CD4-positive, alpha-beta T cell (primary cell): ENCODE measurements around the gene DYNC2LI1. TPM values are rescaled to one million over a fixed set of nuclear protein-coding genes. Genes with fewer than 3 reads are reported as not detected.

ENCODE experiments used
- ATAC-seq: fragments of 200-7000 bp; cut with Tn5 transposase; one replicate; pipeline ENCODE4 v1.10.0; 2022; ENCODE audit warnings: mild to moderate bottlenecking; ENCODE audit not compliant: poor library complexity
- CTCF ChIA-PET: fragments of 350-600 bp; sonication (Branson Sonifier 250); formaldehyde crosslinking; loops from one replicate; lab custom pipeline; 2021; ENCODE audit warnings: antibody characterized with exemption, inconsistent platforms; lab: Charles Lee
- POLR2A ChIA-PET: fragments of 350-600 bp; sonication (Branson Sonifier 250); formaldehyde crosslinking; loops from one replicate; lab custom pipeline; 2021; ENCODE audit warnings: antibody characterized with exemption, inconsistent platforms; lab: Charles Lee
- DNase-seq, 14 experiments: peaks; one replicate each; pipeline ENCODE4 v3.0.0-alpha.2; 2013 to 2020; ENCODE audit warnings: mixed read lengths in 2 of 14
- H3K27ac ChIP-seq, 2 donors: one replicate each; pipeline versions ENCODE4 v1.5.1 to v1.7.0; 2013; ENCODE audit warnings: low read length in 2 of 2, low read depth in 1 of 2, mild to moderate bottlenecking in 1 of 2
- H3K27me3 ChIP-seq, 2 experiments: 1 replicate in 1 of 2; 2 replicates in 1 of 2; pipeline versions ENCODE4 v1.6.1 to v1.7.0; 2013; ENCODE audit warnings: low read length in 2 of 2, control low read depth in 1 of 2, mild to moderate bottlenecking in 1 of 2, moderate library complexity in 1 of 2; ENCODE audit not compliant: insufficient read depth in 2 of 2, control insufficient read depth in 1 of 2
- H3K36me3 ChIP-seq: one replicate; pipeline ENCODE4 v1.6.1; 2013; ENCODE audit warnings: low read length, control low read depth; ENCODE audit not compliant: insufficient read depth
- H3K4me1 ChIP-seq: one replicate; pipeline ENCODE4 v1.6.1; 2013; ENCODE audit warnings: low read length, control low read depth; ENCODE audit not compliant: insufficient read depth
- H3K4me3 ChIP-seq: one replicate; pipeline ENCODE4 v1.5.1; 2013; ENCODE audit warnings: mild to moderate bottlenecking, low read length, moderate library complexity
- H3K9me3 ChIP-seq, 2 experiments: 1 replicate in 1 of 2; 2 replicates in 1 of 2; pipeline versions ENCODE4 v1.6.1 to v1.7.0; 2013; ENCODE audit warnings: low read length in 2 of 2, mild to moderate bottlenecking in 2 of 2, control low read depth in 1 of 2, moderate library complexity in 1 of 2; ENCODE audit not compliant: control insufficient read depth in 1 of 2, insufficient read depth in 1 of 2
- H3K27ac Mint-ChIP-seq: one replicate; pipeline ENCODE4 v1.8.0; 2020; ENCODE audit warnings: mixed read lengths
- H3K27me3 Mint-ChIP-seq: one replicate; pipeline ENCODE4 v1.8.0; 2021; ENCODE audit warnings: mixed read lengths
- H3K36me3 Mint-ChIP-seq: one replicate; pipeline ENCODE4 v1.8.0; 2021; ENCODE audit warnings: low read depth, mixed read lengths
- H3K4me1 Mint-ChIP-seq: one replicate; pipeline ENCODE4 v1.8.0; 2021; ENCODE audit warnings: low read depth, mixed read lengths
- H3K4me3 Mint-ChIP-seq: one replicate; pipeline ENCODE4 v1.8.0; 2020; ENCODE audit warnings: mild to moderate bottlenecking, mixed read lengths
- H3K9me3 Mint-ChIP-seq: one replicate; pipeline ENCODE4 v1.8.0; 2020; ENCODE audit warnings: mixed read lengths
- CTCF ChIP-seq: fragments of 200-600 bp; IDR thresholded peaks from one replicate; pipeline ENCODE4 v1.8.0; 2022; ENCODE audit warnings: antibody characterized with exemption, mild to moderate bottlenecking
- intact Hi-C, 2 experiments: fragments of 100-400 bp; cut with DNase I in 1 of 2; cut with micrococcal nuclease in 1 of 2; formaldehyde crosslinking; loops; one replicate each; pipeline versions ENCODE4 v1.15.1 to v1.9.0; 2023 to 2025; cut with DNase I, micrococcal nuclease
- total RNA-seq, 174 experiments: library from RNA in 2 of 174; stranded (reverse) in 2 of 174; gene quantifications; one replicate each; pipeline ENCODE4 v1.2.3 and lab custom pipeline; 2021 to 2026

DYNC2LI1 gene
- total RNA-seq, 2 experiments from 2014 or later = 2.1 to 2.2 TPM

- Histone ChIP-seq H3K4me3 (no peak overlapping the region), H3K36me3 (no peaks in the 10 kb centered on the region), H3K4me1 (no peaks in the 10 kb centered on the region), H3K27ac (no peak overlapping the region), H3K27me3 (no peaks in the 10 kb centered on the region), H3K9me3 (no peaks in the 10 kb centered on the region)
- intact Hi-C loops = no loop called here
- no peak overlapping the region for H3K27ac Mint-ChIP-seq
- H3K27me3 Mint-ChIP-seq = no peaks in the 10 kb centered on the region
- no peaks in the 10 kb centered on the region for H3K36me3 Mint-ChIP-seq
- ChIA-PET POLR2A (no interaction called here), CTCF (no interaction called here)
- DNase-seq (no peak), ATAC-seq (no peak)
- no peak overlapping the region for H3K4me3 Mint-ChIP-seq
- H3K4me1 Mint-ChIP-seq = no peaks in the 10 kb centered on the region
- TF ChIP-seq CTCF = no peak
- no peaks in the 10 kb centered on the region for H3K9me3 Mint-ChIP-seq
These were observed 69.0 kb downstream of the DYNC2LI1 start for GRCh38 chr2:43842866-43843226.

GRCh38 chr2:43845181-43845580 lies 71.3 kb downstream of the DYNC2LI1 start:
- no peak overlapping the region for H3K4me3 Mint-ChIP-seq
- ChIA-PET POLR2A (no interaction called here), CTCF (no interaction called here)
- H3K36me3 Mint-ChIP-seq = no peaks in the 10 kb centered on the region
- Histone ChIP-seq H3K4me3 (no peak overlapping the region), H3K27ac (no peak overlapping the region), H3K27me3 (peaks cover 0 to 4% of the 10 kb centered on the region in 2 experiments), H3K36me3 (no peaks in the 10 kb centered on the region), H3K9me3 (no peaks in the 10 kb centered on the region), H3K4me1 (no peaks in the 10 kb centered on the region)
- intact Hi-C loops = no loop called here
- H3K27ac Mint-ChIP-seq = no peak overlapping the region
- peaks cover 5% of the 10 kb centered on the region for H3K27me3 Mint-ChIP-seq
- H3K9me3 Mint-ChIP-seq = no peaks in the 10 kb centered on the region
- no peaks in the 10 kb centered on the region for H3K4me1 Mint-ChIP-seq
- ATAC-seq = no peak
- no peak for TF ChIP-seq CTCF
- DNase-seq = no peak

- ChIA-PET POLR2A (no interaction called here), CTCF (no interaction called here)
- intact Hi-C loops = no loop called here
- DNase-seq (no peak), ATAC-seq (no peak)
- Histone ChIP-seq H3K4me3 (no peak overlapping the region), H3K4me1 (no peaks in the 10 kb centered on the region), H3K36me3 (no peaks in the 10 kb centered on the region), H3K27me3 (peaks cover 0 to 7% of the 10 kb centered on the region in 2 experiments), H3K27ac (no peak overlapping the region), H3K9me3 (no peaks in the 10 kb centered on the region)
- Mint-ChIP-seq H3K36me3 (no peaks in the 10 kb centered on the region), H3K4me1 (no peaks in the 10 kb centered on the region), H3K9me3 (no peaks in the 10 kb centered on the region), H3K4me3 (no peak overlapping the region), H3K27me3 (peaks cover 10% of the 10 kb centered on the region), H3K27ac (no peak overlapping the region)
- no peak for TF ChIP-seq CTCF
These were observed 72.4 kb downstream of the DYNC2LI1 start for GRCh38 chr2:43846140-43846793.
